SU-DHL-6 (cell line): Measurements from ENCODE around the gene UNG.

Experiments
- H2AFZ ChIP-seq: fragments of 200-600 bp; sonication (generic); 2 replicates; pipeline ENCODE4 v1.6.1; 2014; ENCODE audit warnings: low read depth, mild to moderate bottlenecking, moderate library complexity, mixed read lengths, antibody characterized with exemption, low read length; ENCODE audit not compliant: severe bottlenecking
- H3F3A ChIP-seq: fragments of 200-600 bp; shearing (Covaris generic); 2 replicates; pipeline ENCODE4 v1.6.0; 2016; ENCODE audit warnings: antibody characterized with exemption, mild to moderate bottlenecking; ENCODE audit not compliant: insufficient read depth
- H3K27ac ChIP-seq: fragments of 200-600 bp; sonication (generic); 2 replicates; pipeline ENCODE4 v1.5.1; 2016; ENCODE audit warnings: low read depth, mild to moderate bottlenecking, low read length, moderate library complexity, mixed read lengths
- H3K27me3 ChIP-seq: fragments of 200-600 bp; sonication (generic), shearing (Covaris generic); 2 replicates; pipeline ENCODE4 v1.6.0; 2014; ENCODE audit warnings: mild to moderate bottlenecking, low read length
- H3K36me3 ChIP-seq: fragments of 200-600 bp; sonication (generic); 2 replicates; pipeline ENCODE4 v1.6.1; 2014; ENCODE audit warnings: mild to moderate bottlenecking, low read length, mixed read lengths
- H3K4me2 ChIP-seq: fragments of 300-600, 200-600 bp; shearing (Covaris generic), sonication (generic); 2 replicates; pipeline ENCODE4 v1.6.0; 2014; ENCODE audit warnings: low read length, low read depth, mild to moderate bottlenecking; ENCODE audit not compliant: poor library complexity, severe bottlenecking
- H3K4me3 ChIP-seq: fragments of 200-600 bp; sonication (generic); 2 replicates; pipeline ENCODE4 v1.5.1; 2014; ENCODE audit warnings: antibody characterized with exemption, low read length, mild to moderate bottlenecking, mixed read lengths; ENCODE audit not compliant: insufficient read depth, poor library complexity, severe bottlenecking
- H3K79me2 ChIP-seq: fragments of 200-600 bp; sonication (generic); 2 replicates; pipeline ENCODE4 v1.6.1; 2014; ENCODE audit warnings: mild to moderate bottlenecking, low read length, moderate library complexity; ENCODE audit not compliant: insufficient read depth
- H3K9ac ChIP-seq: fragments of 200-600 bp; sonication (generic); 2 replicates; pipeline ENCODE4 v1.7.0; 2014; ENCODE audit warnings: mild to moderate bottlenecking, low read length
- H3K9me2 ChIP-seq: fragments of 200-600 bp; sonication (generic); replicated peaks from 2 replicates; pipeline ENCODE4 v1.6.1; 2014; ENCODE audit warnings: low read length; ENCODE audit not compliant: insufficient read depth
- H3K9me3 ChIP-seq: fragments of 200-600 bp; sonication (generic); 2 replicates; pipeline ENCODE4 v1.6.1; 2014; ENCODE audit warnings: low read length, mixed read lengths; ENCODE audit not compliant: insufficient read depth
- H4K20me1 ChIP-seq: fragments of 200-600 bp; sonication (generic); 2 replicates; pipeline ENCODE4 v1.6.1; 2014; ENCODE audit warnings: low read depth, mild to moderate bottlenecking, antibody characterized with exemption, low read length, moderate library complexity, mixed read lengths
- EZH2phosphoT487 ChIP-seq: fragments of 200-600 bp; sonication (generic), shearing (Covaris generic); conservative IDR thresholded peaks from 2 replicates; pipeline ENCODE4 v1.6.1; 2018; ENCODE audit warnings: mild to moderate bottlenecking, antibody characterized with exemption, low read length, moderate library complexity, mixed read lengths
- TF ChIP-seq, protein P1 (sequence below): fragments of 200-600 bp; sonication (generic); IDR thresholded peaks from one replicate; pipeline ENCODE4 v1.5.1; 2017; ENCODE audit warnings: antibody characterized with exemption, mild to moderate bottlenecking, low read length, moderate library complexity; ENCODE audit not compliant: insufficient read depth, poor library complexity, severe bottlenecking

UNG gene

DNA sequence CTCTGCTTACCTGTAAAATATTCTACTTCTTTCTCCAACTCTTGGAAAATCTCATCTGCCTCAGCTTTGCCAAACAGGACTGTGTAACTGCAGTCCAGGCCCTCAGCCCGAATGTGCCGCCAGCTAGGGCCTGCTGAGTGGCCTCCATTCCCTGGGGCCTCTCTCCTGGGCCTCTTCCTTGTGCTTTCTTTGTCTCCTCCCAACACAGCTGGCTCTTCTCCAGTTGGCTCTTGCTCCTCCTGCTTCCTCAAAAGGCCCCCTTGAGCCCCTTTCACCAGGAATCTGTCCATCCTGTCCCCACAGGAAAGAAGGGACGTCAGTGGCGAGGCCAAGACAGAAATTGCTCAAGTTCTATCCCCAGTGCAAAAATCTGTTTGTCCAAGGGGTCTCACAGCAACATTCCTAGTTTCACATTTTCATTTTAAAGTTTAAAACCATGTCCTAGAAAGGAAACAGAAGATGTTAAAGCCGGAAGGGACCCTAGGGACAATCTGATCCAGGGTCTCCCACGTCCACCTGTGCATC lies 4.8 kb upstream of the UNG start:
- Histone ChIP-seq H3K27ac (peak overlapping the region; percentile 58), H3K36me3 (no peaks in the 10 kb centered on the region), H3K9me2 (no peaks in the 10 kb centered on the region), H3K9ac (peak overlapping the region; percentile 71), H3K27me3 (no peaks in the 10 kb centered on the region), H3K4me2 (peak overlapping the region; percentile 89), H3K79me2 (peaks cover 18% of the 10 kb centered on the region), H3K9me3 (no peaks in the 10 kb centered on the region), H3K4me3 (peak overlapping the region; percentile 65), H2AFZ (peak overlapping the region; percentile 68), H4K20me1 (no peaks in the 10 kb centered on the region), H3F3A (peaks cover 6% of the 10 kb centered on the region; the same call in 1 of the 2 replicates)
- TF ChIP-seq, protein P1, sequence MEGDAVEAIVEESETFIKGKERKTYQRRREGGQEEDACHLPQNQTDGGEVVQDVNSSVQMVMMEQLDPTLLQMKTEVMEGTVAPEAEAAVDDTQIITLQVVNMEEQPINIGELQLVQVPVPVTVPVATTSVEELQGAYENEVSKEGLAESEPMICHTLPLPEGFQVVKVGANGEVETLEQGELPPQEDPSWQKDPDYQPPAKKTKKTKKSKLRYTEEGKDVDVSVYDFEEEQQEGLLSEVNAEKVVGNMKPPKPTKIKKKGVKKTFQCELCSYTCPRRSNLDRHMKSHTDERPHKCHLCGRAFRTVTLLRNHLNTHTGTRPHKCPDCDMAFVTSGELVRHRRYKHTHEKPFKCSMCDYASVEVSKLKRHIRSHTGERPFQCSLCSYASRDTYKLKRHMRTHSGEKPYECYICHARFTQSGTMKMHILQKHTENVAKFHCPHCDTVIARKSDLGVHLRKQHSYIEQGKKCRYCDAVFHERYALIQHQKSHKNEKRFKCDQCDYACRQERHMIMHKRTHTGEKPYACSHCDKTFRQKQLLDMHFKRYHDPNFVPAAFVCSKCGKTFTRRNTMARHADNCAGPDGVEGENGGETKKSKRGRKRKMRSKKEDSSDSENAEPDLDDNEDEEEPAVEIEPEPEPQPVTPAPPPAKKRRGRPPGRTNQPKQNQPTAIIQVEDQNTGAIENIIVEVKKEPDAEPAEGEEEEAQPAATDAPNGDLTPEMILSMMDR, result no peak
- TF ChIP-seq EZH2phosphoT487, result no peak

DNA sequence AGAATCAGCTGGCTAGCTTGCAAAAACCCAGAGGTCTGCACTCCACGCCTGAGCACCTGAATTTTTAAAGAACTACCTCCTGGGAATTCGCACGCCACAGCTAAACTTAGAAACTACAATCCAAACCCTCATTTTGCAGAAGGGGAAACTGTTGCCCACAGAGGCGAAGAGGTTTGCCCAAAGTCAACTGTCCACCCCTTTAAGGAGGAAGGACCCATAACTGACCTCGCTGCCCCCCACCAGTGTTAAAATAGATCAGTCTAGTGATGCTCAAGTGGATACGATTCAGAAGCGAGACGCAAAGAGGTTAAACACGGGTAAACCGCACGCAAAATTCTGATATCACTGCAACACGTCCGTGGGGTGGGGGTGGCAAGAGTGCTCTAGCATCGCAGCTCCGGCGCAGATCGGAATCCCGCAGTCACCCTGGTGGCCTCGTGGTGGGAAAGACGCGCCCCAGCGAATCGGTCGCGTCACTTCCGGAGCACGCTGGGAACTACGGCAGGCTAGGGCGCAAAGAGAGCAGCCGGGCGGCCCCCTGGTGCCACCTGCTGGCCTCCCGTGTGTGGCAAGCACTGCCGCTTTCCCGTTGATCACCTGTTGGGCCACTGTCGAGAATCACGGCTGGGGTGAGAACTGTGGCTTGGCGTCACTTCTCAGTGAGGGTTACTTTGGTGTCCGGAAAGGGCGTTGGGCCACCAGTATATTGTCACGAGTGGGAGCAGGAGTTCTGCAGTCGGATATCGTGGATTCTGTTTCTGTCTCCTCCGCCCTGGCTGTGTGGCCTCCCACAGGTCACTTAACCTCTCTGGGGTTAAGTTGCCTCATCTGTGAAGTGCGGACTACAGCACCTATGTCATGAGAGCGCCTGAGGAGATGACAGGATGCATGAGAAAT lies 4.1 kb upstream of the UNG start, which contains the start of gene ALKBH2:
Gene ALKBH2, minus strand, starts transcription at position 451 of the 897 bp plus-strand sequence. CDS start 686 bp downstream, outside the sequence.
- Histone ChIP-seq H2AFZ (peak within 1 kb of the TSS; percentile 73), H3K27me3 (no peaks in the 10 kb centered on the region), H3K9me3 (no peaks in the 10 kb centered on the region), H3K9me2 (no peaks in the 10 kb centered on the region), H3F3A (peaks cover 4% of the 10 kb centered on the region; the same call in 1 of the 2 replicates), H3K79me2 (peaks cover 18% of the 10 kb centered on the region), H4K20me1 (no peaks in the 10 kb centered on the region), H3K27ac (peak within 1 kb of the TSS; percentile 58), H3K9ac (peak within 1 kb of the TSS; percentile 71), H3K4me3 (peak within 1 kb of the TSS; percentile 65), H3K36me3 (no peaks in the 10 kb centered on the region), H3K4me2 (peak within 1 kb of the TSS; percentile 89)
- TF ChIP-seq, protein P1, result peak; percentile 83
- TF ChIP-seq EZH2phosphoT487, result no peak

DNA sequence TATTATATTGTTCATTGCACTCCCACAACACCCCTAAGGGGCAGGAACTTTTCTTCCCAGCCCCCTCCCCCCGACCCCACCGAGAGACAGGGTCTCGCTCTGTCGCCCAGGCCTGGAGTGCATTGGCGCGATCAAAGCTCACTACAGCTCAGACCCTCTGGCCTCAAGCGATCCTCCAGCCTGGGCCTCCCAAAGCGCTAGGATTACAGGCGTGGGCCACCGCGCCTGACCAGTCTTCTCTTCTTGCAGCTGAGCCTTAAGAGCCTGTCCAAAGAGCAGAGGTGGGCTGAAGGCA lies 310 bp upstream of the UNG start:
- H2AFZ ChIP-seq, result peak overlapping the region; percentile 96
- peak overlapping the region; percentile 93 for H3K4me3 ChIP-seq
- 0 out of 2 replicates have a peak, but pooled peaks cover 3% of the 10 kb centered on the region for H3K36me3 ChIP-seq
- peaks cover 21% of the 10 kb centered on the region for H3K79me2 ChIP-seq
- no peaks in the 10 kb centered on the region for H3K27me3 ChIP-seq
- H3K4me2 ChIP-seq, result peak overlapping the region; percentile 85
- H3K9me3 ChIP-seq, result no peaks in the 10 kb centered on the region
- TF ChIP-seq, protein P1, result no peak
- no peak for TF ChIP-seq EZH2phosphoT487
- peaks cover 4% of the 10 kb centered on the region; the same call in 1 of the 2 replicates for H3F3A ChIP-seq
- H3K9me2 ChIP-seq, result no peaks in the 10 kb centered on the region
- peak overlapping the region; percentile 80 for H3K9ac ChIP-seq
- peak overlapping the region; percentile 75 for H3K27ac ChIP-seq
- H4K20me1 ChIP-seq, result no peaks in the 10 kb centered on the region
